Memory B cell (primary cell): ENCODE results near the gene SPATA20.
A peak's percentile ranks its signal among the peaks of the same experiment; 100 is the strongest.

Experiments
- ATAC-seq: fragments of 150-1000 bp; cut with Tn5 transposase; 2 replicates; pipeline ENCODE4 v1.10.0; 2021; ENCODE audit warnings: low read depth, mild to moderate bottlenecking, moderate library complexity
- DNase-seq, 2 donors: peaks; one replicate each; pipeline ENCODE4 v3.0.0; 2022; ENCODE audit warnings: low spot score in 2 of 2
- H3K27ac Mint-ChIP-seq: one replicate; pipeline ENCODE4 v1.8.0; 2022; ENCODE audit warnings: mild to moderate bottlenecking, moderate library complexity, mixed read lengths
- H3K27me3 Mint-ChIP-seq: one replicate; pipeline ENCODE4 v1.8.0; 2022; ENCODE audit warnings: mixed read lengths
- H3K36me3 Mint-ChIP-seq: one replicate; pipeline ENCODE4 v1.8.0; 2022; ENCODE audit warnings: mild to moderate bottlenecking, mixed read lengths
- H3K4me1 Mint-ChIP-seq: one replicate; pipeline ENCODE4 v1.8.0; 2022; ENCODE audit warnings: mixed read lengths
- H3K4me3 Mint-ChIP-seq: one replicate; pipeline ENCODE4 v1.8.0; 2022; ENCODE audit warnings: mild to moderate bottlenecking, moderate library complexity, mixed read lengths
- H3K9me3 Mint-ChIP-seq: one replicate; pipeline ENCODE4 v1.8.0; 2022; ENCODE audit warnings: mixed read lengths

SPATA20 gene

GRCh38 chr17:50547035-50547735, at the start of gene SPATA20:
SPATA20 (plus strand) TSS chr17:50547174; CDS start chr17:50547209, 35 bp downstream.
- Mint-ChIP-seq H3K9me3 (no peaks in the 10 kb centered on the region), H3K36me3 (peaks cover 5% of the 10 kb centered on the region), H3K27me3 (peaks cover 7% of the 10 kb centered on the region), H3K4me1 (peaks cover 18% of the 10 kb centered on the region), H3K27ac (peak within 1 kb of the TSS; percentile 72), H3K4me3 (peak within 1 kb of the TSS; percentile 89)
- ATAC-seq: peak; percentile 78
- peak; percentile 78 to 80 for DNase-seq

- no peaks in the 10 kb centered on the region for H3K9me3 Mint-ChIP-seq
- no peaks in the 10 kb centered on the region for H3K27me3 Mint-ChIP-seq
- H3K27ac Mint-ChIP-seq: no peak overlapping the region
- ATAC-seq (no peak), DNase-seq (no peak)
- H3K4me1 Mint-ChIP-seq: no peaks in the 10 kb centered on the region
- no peaks in the 10 kb centered on the region for H3K36me3 Mint-ChIP-seq
- H3K4me3 Mint-ChIP-seq: no peak overlapping the region
Observed at GRCh38 chr17:50498021-50498874, 48.7 kb upstream of the SPATA20 start.

GRCh38 chr17:50499270-50499669, 47.7 kb upstream of the SPATA20 start:
- H3K4me3 Mint-ChIP-seq: no peak overlapping the region
- H3K36me3 Mint-ChIP-seq: no peaks in the 10 kb centered on the region
- H3K27me3 Mint-ChIP-seq: peaks cover 2% of the 10 kb centered on the region
- no peak for ATAC-seq
- H3K4me1 Mint-ChIP-seq: no peaks in the 10 kb centered on the region
- no peaks in the 10 kb centered on the region for H3K9me3 Mint-ChIP-seq
- H3K27ac Mint-ChIP-seq: no peak overlapping the region
- no peak for DNase-seq

- H3K9me3 Mint-ChIP-seq: no peaks in the 10 kb centered on the region
- no peak overlapping the region for H3K27ac Mint-ChIP-seq
- H3K27me3 Mint-ChIP-seq: peaks cover 2% of the 10 kb centered on the region
- H3K4me3 Mint-ChIP-seq: no peak overlapping the region
- no peaks in the 10 kb centered on the region for H3K4me1 Mint-ChIP-seq
- DNase-seq (no peak), ATAC-seq (no peak)
- no peaks in the 10 kb centered on the region for H3K36me3 Mint-ChIP-seq
Observed at GRCh38 chr17:50499721-50500120, 47.3 kb upstream of the SPATA20 start.

- ATAC-seq: no peak
- no peaks in the 10 kb centered on the region for H3K4me1 Mint-ChIP-seq
- no peak overlapping the region for H3K4me3 Mint-ChIP-seq
- no peaks in the 10 kb centered on the region for H3K9me3 Mint-ChIP-seq
- H3K36me3 Mint-ChIP-seq: no peaks in the 10 kb centered on the region
- DNase-seq: no peak
- no peak overlapping the region for H3K27ac Mint-ChIP-seq
- H3K27me3 Mint-ChIP-seq: peaks cover 2% of the 10 kb centered on the region
Observed at GRCh38 chr17:50501054-50501453, 45.9 kb upstream of the SPATA20 start.

GRCh38 chr17:50502301-50502990, 44.5 kb upstream of the SPATA20 start:
- Mint-ChIP-seq H3K36me3 (no peaks in the 10 kb centered on the region), H3K27ac (no peak overlapping the region), H3K4me3 (no peak overlapping the region), H3K27me3 (peaks cover 2% of the 10 kb centered on the region), H3K4me1 (no peaks in the 10 kb centered on the region), H3K9me3 (no peaks in the 10 kb centered on the region)
- DNase-seq: no peak
- no peak for ATAC-seq

GRCh38 chr17:50505591-50506130, 41.3 kb upstream of the SPATA20 start:
- no peak overlapping the region for H3K4me3 Mint-ChIP-seq
- H3K27ac Mint-ChIP-seq: no peak overlapping the region
- ATAC-seq: no peak
- peaks cover 2% of the 10 kb centered on the region for H3K27me3 Mint-ChIP-seq
- no peak for DNase-seq
- peaks cover 7% of the 10 kb centered on the region for H3K4me1 Mint-ChIP-seq
- no peaks in the 10 kb centered on the region for H3K9me3 Mint-ChIP-seq
- no peaks in the 10 kb centered on the region for H3K36me3 Mint-ChIP-seq

GRCh38 chr17:50506298-50506697, 40.7 kb upstream of the SPATA20 start:
- H3K9me3 Mint-ChIP-seq: no peaks in the 10 kb centered on the region
- no peak overlapping the region for H3K4me3 Mint-ChIP-seq
- H3K27ac Mint-ChIP-seq: no peak overlapping the region
- DNase-seq: no peak
- H3K4me1 Mint-ChIP-seq: peaks cover 7% of the 10 kb centered on the region
- ATAC-seq: no peak
- no peaks in the 10 kb centered on the region for H3K36me3 Mint-ChIP-seq
- peaks cover 2% of the 10 kb centered on the region for H3K27me3 Mint-ChIP-seq

GRCh38 chr17:50507871-50508572, 39.0 kb upstream of the SPATA20 start, which contains the start of gene MYCBPAP:
MYCBPAP (plus strand) TSS chr17:50508439; CDS start chr17:50508675, 236 bp downstream.
- Mint-ChIP-seq H3K9me3 (no peaks in the 10 kb centered on the region), H3K27me3 (peaks cover 9% of the 10 kb centered on the region), H3K4me3 (peak within 1 kb of the TSS; percentile 88), H3K27ac (peak within 1 kb of the TSS; percentile 77), H3K4me1 (peaks cover 12% of the 10 kb centered on the region), H3K36me3 (no peaks in the 10 kb centered on the region)
- ATAC-seq (peak; percentile 88), DNase-seq (peak; percentile 71)

- peak overlapping the region; percentile 88 for H3K4me3 Mint-ChIP-seq
- no peaks in the 10 kb centered on the region for H3K9me3 Mint-ChIP-seq
- peaks cover 12% of the 10 kb centered on the region for H3K4me1 Mint-ChIP-seq
- DNase-seq: no peak
- peaks cover 7% of the 10 kb centered on the region for H3K27me3 Mint-ChIP-seq
- no peak for ATAC-seq
- H3K27ac Mint-ChIP-seq: no peak overlapping the region
- no peaks in the 10 kb centered on the region for H3K36me3 Mint-ChIP-seq
Observed at GRCh38 chr17:50508573-50509460, 38.2 kb upstream of the SPATA20 start.

GRCh38 chr17:50511058-50511457, 35.9 kb upstream of the SPATA20 start:
- Mint-ChIP-seq H3K36me3 (no peaks in the 10 kb centered on the region), H3K4me1 (peaks cover 12% of the 10 kb centered on the region), H3K27ac (no peak overlapping the region), H3K27me3 (peaks cover 7% of the 10 kb centered on the region), H3K4me3 (no peak overlapping the region), H3K9me3 (no peaks in the 10 kb centered on the region)
- ATAC-seq (peak; percentile 21), DNase-seq (no peak)

- DNase-seq (no peak), ATAC-seq (no peak)
- Mint-ChIP-seq H3K27ac (no peak overlapping the region), H3K36me3 (no peaks in the 10 kb centered on the region), H3K27me3 (peaks cover 7% of the 10 kb centered on the region), H3K4me3 (no peak overlapping the region), H3K4me1 (peaks cover 10% of the 10 kb centered on the region), H3K9me3 (no peaks in the 10 kb centered on the region)
Observed at GRCh38 chr17:50513495-50513894, 33.5 kb upstream of the SPATA20 start.
